Breast epithelium (tissue), 4 donors: ENCODE measurements around the gene TTF2. TPM values are rescaled to one million over a fixed set of nuclear protein-coding genes. Genes with fewer than 3 reads are reported as not detected.

Experiments used
- DNase-seq, 2 donors: peaks; one replicate each; pipeline ENCODE4 v3.0.0-alpha.2; 2019; ENCODE audit warnings: low spot score in 2 of 2
- H3K27ac ChIP-seq, 2 donors: fragments of 200-600 bp; sonication (generic) in 1 of 2; one replicate each; pipeline ENCODE4 v1.5.1; 2016 to 2019; ENCODE audit warnings: mild to moderate bottlenecking in 1 of 2
- H3K27me3 ChIP-seq, 2 donors: fragments of 200-600 bp; sonication (generic) in 1 of 2; one replicate each; pipeline versions ENCODE4 v1.5.1 to v1.6.0; 2017 to 2019; ENCODE audit warnings: control low read depth in 1 of 2, mild to moderate bottlenecking in 1 of 2
- H3K36me3 ChIP-seq: fragments of 200-600 bp; one replicate; pipeline ENCODE4 v1.5.1; 2019
- H3K4me1 ChIP-seq, 2 donors: fragments of 200-600 bp; sonication (generic); one replicate each; pipeline ENCODE4 v1.5.1; 2016 to 2019; ENCODE audit warnings: control low read depth in 1 of 2
- H3K4me3 ChIP-seq, 3 donors: fragments of 200-600 bp; sonication (generic); 1 replicate in 2 of 3; 2 replicates in 1 of 3; pipeline ENCODE4 v1.5.1; 2016 to 2019; ENCODE audit warnings: mild to moderate bottlenecking in 3 of 3, moderate library complexity in 2 of 3
- H3K9me3 ChIP-seq, 2 donors: fragments of 200-600 bp; sonication (generic) in 1 of 2; one replicate each; pipeline ENCODE4 v1.5.1; 2016 to 2019; ENCODE audit warnings: control low read depth in 1 of 2
- CTCF ChIP-seq, 3 donors: fragments of 450-650 bp; IDR thresholded peaks; one replicate each; pipeline ENCODE4 v1.5.1; 2016 to 2017; ENCODE audit warnings: antibody characterized with exemption in 3 of 3, mild to moderate bottlenecking in 3 of 3, moderate library complexity in 3 of 3
- POLR2A ChIP-seq: fragments of 450-650 bp; IDR thresholded peaks from one replicate; pipeline ENCODE4 v1.6.1; 2016; ENCODE audit warnings: antibody characterized with exemption, mild to moderate bottlenecking, moderate library complexity
- POLR2AphosphoS5 ChIP-seq, 3 donors: sonication (generic); formaldehyde crosslinking; IDR thresholded peaks; one replicate each; pipeline ENCODE4 v1.6.1; 2017; ENCODE audit warnings: antibody characterized with exemption in 3 of 3
- intact Hi-C: fragments of 100-400 bp; cut with DNase I; formaldehyde crosslinking; loops from one replicate; pipeline ENCODE4 v1.15.1; 2023; ENCODE audit warnings: low total_unique reads
- total RNA-seq, 3 donors: library from RNA; depleted of rRNA; stranded (reverse); fragments of >200 nt; gene quantifications; one replicate each; pipeline ENCODE4 v1.1.0, GENCODE V29; 2016

The TTF2 gene
- total RNA-seq, 3 donors from 2014 or later, result 15.5 to 24.7 (median 24.6) TPM

- Histone ChIP-seq H3K27me3 (no peaks in the 10 kb centered on the region), H3K9me3 (peaks cover 0 to 9% of the 10 kb centered on the region in 2 donors), H3K36me3 (no peaks in the 10 kb centered on the region), H3K27ac (no peak overlapping the region), H3K4me1 (no peaks in the 10 kb centered on the region), H3K4me3 (no peak overlapping the region)
- intact Hi-C loops, result no loop called here
- TF ChIP-seq POLR2A, result no peak
- no peak for TF ChIP-seq POLR2AphosphoS5 (IDR thresholded peaks at IDR 0.05)
- no peak for TF ChIP-seq CTCF (IDR thresholded peaks at IDR 0.05)
- no peak for DNase-seq
These were observed 15.9 kb upstream of the TTF2 start for GRCh38 chr1:117044217-117044616.

DNA sequence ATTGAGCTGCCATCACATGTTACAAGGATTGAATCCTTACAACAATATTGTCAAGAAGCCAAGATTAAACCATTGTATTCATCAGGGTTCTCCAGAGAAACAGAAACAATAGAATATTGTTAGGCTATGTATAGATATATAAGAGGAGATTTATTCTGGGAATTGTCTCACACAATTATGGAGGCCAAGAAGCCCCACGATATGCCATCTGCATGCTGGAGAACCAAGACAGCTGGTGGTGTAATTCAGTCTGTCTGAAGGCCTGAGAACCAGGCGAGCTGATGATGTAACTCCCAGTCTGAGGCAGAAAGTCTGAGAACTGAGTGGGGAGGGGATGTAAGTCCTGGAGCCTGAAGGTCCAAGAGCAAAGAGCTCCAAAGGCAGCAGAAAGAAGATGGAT, 14.5 kb upstream of the TTF2 start:
- Histone ChIP-seq H3K36me3 (no peaks in the 10 kb centered on the region), H3K4me1 (no peaks in the 10 kb centered on the region), H3K4me3 (no peak overlapping the region), H3K27ac (no peak overlapping the region), H3K9me3 (peaks cover 0 to 9% of the 10 kb centered on the region in 2 donors), H3K27me3 (no peaks in the 10 kb centered on the region)
- no peak for DNase-seq
- intact Hi-C loops, result no loop called here
- no peak for TF ChIP-seq POLR2AphosphoS5 (IDR thresholded peaks at IDR 0.05)
- TF ChIP-seq POLR2A, result no peak
- no peak for TF ChIP-seq CTCF (IDR thresholded peaks at IDR 0.05)

- no peak overlapping the region for H3K27ac ChIP-seq
- H3K36me3 ChIP-seq, result no peaks in the 10 kb centered on the region
- TF ChIP-seq CTCF (IDR thresholded peaks at IDR 0.05) (no peak), POLR2A (no peak), POLR2AphosphoS5 (IDR thresholded peaks at IDR 0.05) (no peak)
- H3K27me3 ChIP-seq, result no peaks in the 10 kb centered on the region
- no peak for DNase-seq
- H3K9me3 ChIP-seq, result peaks cover 0 to 9% of the 10 kb centered on the region in 2 donors
- intact Hi-C loops, result no loop called here
- H3K4me1 ChIP-seq, result no peaks in the 10 kb centered on the region
- no peak overlapping the region for H3K4me3 ChIP-seq
These were observed 13.3 kb upstream of the TTF2 start for GRCh38 chr1:117046781-117047180.

GRCh38 chr1:117047271-117047670, 12.9 kb upstream of the TTF2 start:
- TF ChIP-seq POLR2A (no peak), CTCF (IDR thresholded peaks at IDR 0.05) (no peak), POLR2AphosphoS5 (IDR thresholded peaks at IDR 0.05) (no peak)
- no peak overlapping the region for H3K4me3 ChIP-seq
- H3K4me1 ChIP-seq, result no peaks in the 10 kb centered on the region
- no peak overlapping the region for H3K27ac ChIP-seq
- no peaks in the 10 kb centered on the region for H3K36me3 ChIP-seq
- no peaks in the 10 kb centered on the region for H3K27me3 ChIP-seq
- H3K9me3 ChIP-seq, result peaks cover 0 to 9% of the 10 kb centered on the region in 2 donors
- no peak for DNase-seq
- intact Hi-C loops, result no loop called here

DNA sequence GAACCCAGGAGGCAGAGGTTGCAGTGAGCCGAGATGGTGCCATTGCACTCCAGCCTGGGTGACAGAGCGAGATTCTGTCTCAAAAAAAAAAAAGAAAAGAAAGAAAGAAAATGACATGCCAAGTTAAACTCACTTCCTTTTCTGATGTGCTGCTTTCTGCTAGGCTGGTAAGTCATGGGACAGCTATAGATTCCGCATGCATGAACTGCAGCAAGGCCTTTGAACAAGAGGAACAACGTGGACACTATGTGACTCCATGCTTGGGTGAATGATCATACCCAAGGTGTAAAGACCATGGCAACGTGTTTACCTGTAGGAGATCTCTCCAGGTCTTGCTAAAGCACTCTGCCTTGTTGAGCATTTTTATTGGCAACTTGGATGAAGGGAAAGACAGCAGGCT, 10.3 kb upstream of the TTF2 start:
- no peak overlapping the region for H3K27ac ChIP-seq
- no peaks in the 10 kb centered on the region for H3K4me1 ChIP-seq
- no peak for DNase-seq
- H3K9me3 ChIP-seq, result no peaks in the 10 kb centered on the region
- intact Hi-C loops, result no loop called here
- no peaks in the 10 kb centered on the region for H3K27me3 ChIP-seq
- no peak overlapping the region for H3K4me3 ChIP-seq
- TF ChIP-seq CTCF (IDR thresholded peaks at IDR 0.05) (no peak), POLR2AphosphoS5 (IDR thresholded peaks at IDR 0.05) (no peak), POLR2A (no peak)
- H3K36me3 ChIP-seq, result no peaks in the 10 kb centered on the region
